Heart right ventricle (tissue), 16 donors: Measurements from ENCODE around the gene GTF2F1. TPM values are rescaled to one million over a fixed set of nuclear protein-coding genes. Genes with fewer than 3 reads are reported as not detected.

Source experiments
- ATAC-seq, 8 donors: fragments of 200-7000 bp; cut with Tn5 transposase; one replicate each; pipeline ENCODE4 v1.9.1; 2020; ENCODE audit warnings: mild to moderate bottlenecking in 8 of 8, moderate library complexity in 8 of 8, moderate number of reproducible peaks in 1 of 8
- DNase-seq, 2 donors: peaks; one replicate each; pipeline ENCODE4 v3.0.0-alpha.2; 2020
- H3K27ac ChIP-seq, 10 donors: fragments of 200-600 bp; sonication (generic) in 2 of 10; one replicate each; pipeline versions ENCODE4 v1.5.0 to v1.8.0; 2020 to 2022; ENCODE audit warnings: mild to moderate bottlenecking in 3 of 10
- H3K27me3 ChIP-seq, 7 donors: fragments of 200-600 bp; one replicate each; pipeline ENCODE4 v1.8.0; 2021 to 2022; ENCODE audit warnings: mild to moderate bottlenecking in 2 of 7
- H3K36me3 ChIP-seq, 9 donors: fragments of 200-600 bp; sonication (generic) in 1 of 9; one replicate each; pipeline versions ENCODE4 v1.5.0 to v1.8.0; 2020 to 2022; ENCODE audit warnings: mild to moderate bottlenecking in 2 of 9
- H3K4me1 ChIP-seq, 9 donors: fragments of 200-600 bp; sonication (generic) in 1 of 9; one replicate each; pipeline versions ENCODE4 v1.5.0 to v1.8.0; 2020 to 2022; ENCODE audit warnings: mild to moderate bottlenecking in 4 of 9
- H3K4me3 ChIP-seq, 10 donors: fragments of 200-600 bp; sonication (generic) in 2 of 10; one replicate each; pipeline versions ENCODE4 v1.5.0 to v1.8.0; 2020 to 2022; ENCODE audit warnings: mild to moderate bottlenecking in 7 of 10, moderate library complexity in 2 of 10
- H3K9me3 ChIP-seq, 11 donors: fragments of 200-600 bp in 10 of 11; sonication (generic) in 2 of 11; one replicate each; pipeline versions ENCODE4 v1.5.0 to v1.8.0; 2013 to 2022; ENCODE audit warnings: mild to moderate bottlenecking in 2 of 11, control low read depth in 1 of 11, moderate library complexity in 1 of 11
- CTCF ChIP-seq, 9 donors: fragments of 200-600 bp; sonication (generic) in 2 of 9; IDR thresholded peaks; one replicate each; pipeline versions ENCODE4 v1.5.0 to v1.8.0; 2021 to 2022; ENCODE audit warnings: antibody characterized with exemption in 9 of 9, mild to moderate bottlenecking in 5 of 9, moderate library complexity in 1 of 9
- WGBS, 2 donors: extraction: QIAGEN DNeasy Blood & Tissue Kit; methylation state at CpG; one replicate each; pipeline ENCODE4 v1.1.7; 2013; ENCODE audit warnings: inconsistent platforms in 1 of 2; 5-methylcytosine and 5-hydroxymethylcytosine counted together
- intact Hi-C, 10 donors: fragments of 100-400 bp; cut with DNase I; formaldehyde crosslinking; loops; one replicate each; pipeline versions ENCODE4 v1.11.1 to v1.14.2; 2022
- polyA plus RNA-seq, 2 donors: library from polyadenylated mRNA; stranded (reverse); fragments of 200-250 nt; gene quantifications; one replicate each; pipeline ENCODE4 v1.2.3, GENCODE V29; 2013
- total RNA-seq, 10 donors: library from RNA; stranded (reverse); fragmentation: NEBNext Ultra II Directional in 3 of 10; extraction: Animal tissue kit (Norgen Biotek cat#: 25700) in 3 of 10; gene quantifications; one replicate each; pipeline versions ENCODE4 v1.2.1 to v1.2.4, GENCODE V29; 2021 to 2023
- donor health status: Arrhythmogenic right ventricular cardiomyopathy.
- donor health status: ischemic (EF 13 %, LVEDD 7.1; RV severe dilation, severe dysfunction).
- donor health status: healthy with polysubstance abuse.
- donor health status: DM: no; HTN: yes; CAD: no.
- donor health status: DM: no; HTN: no; CAD: no.
- donor health status: ischemic (EF 25% LVEDD 6.9; RV normal size, moderate dysfunction).
- donor health status: ischemic (EF 25% LVEDD 5.7; RV mildly dilated, moderate dysfunction).
- donor health status: healthy.
- donor health status: DM: yes; HTN: yes; CAD: no.
- donor health status: Ischemic cardiomyopathy.
- donor health status: ischemic (EF 35%, LVEDD 5.7; RV mildly dilated, moderate dysfunction).
- donor health status: nonischemic (EF 11% LVEDD 7.7; RV severe dilation, severe dysfunction).
- donor health status: DM: yes; HTN: yes; CAD: no.
- donor health status: PGD.
- donor health status: ischemic (EF 29% LVEDD 5.4; RV normal size, mild dysfunction).
- donor health status: nonischemic (EF 23%, LVEDD 6.1; RV moderate dilation, normal function).

Gene GTF2F1
- total and polyA plus RNA-seq, 12 donors = 23.3 to 44.8 (median 30.8) TPM

DNA sequence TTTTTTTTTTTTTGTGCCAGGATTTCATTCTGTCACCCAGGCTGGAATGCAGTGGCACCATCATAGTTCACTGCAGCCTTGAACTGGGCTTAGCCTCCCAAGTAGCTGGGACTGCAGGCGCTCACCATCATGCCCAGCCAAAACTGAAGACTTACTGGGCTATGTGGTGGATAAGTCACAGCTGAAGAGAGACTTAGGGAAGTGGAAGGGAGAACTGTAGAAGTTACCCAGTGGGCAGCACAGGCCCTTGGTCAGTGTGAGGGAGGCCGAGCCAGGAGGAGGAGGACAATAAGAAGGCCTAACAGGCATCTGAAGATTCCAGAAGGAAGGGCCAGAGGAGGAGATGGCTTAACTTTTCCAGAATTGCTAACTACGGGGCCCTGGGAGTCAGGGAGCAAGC is 13.2 kb downstream of the GTF2F1 start:
- TF ChIP-seq CTCF (IDR thresholded peaks at IDR 0.05) = no peak
- Histone ChIP-seq H3K27ac (no peak overlapping the region), H3K4me3 (no peak overlapping the region), H3K9me3 (peaks cover 0 to 10% (median 0%) of the 10 kb centered on the region in 11 donors), H3K36me3 (peaks cover 5 to 78% (median 54%) of the 10 kb centered on the region in 9 donors), H3K27me3 (no peaks in the 10 kb centered on the region), H3K4me1 (peaks cover 0 to 13% (median 0%) of the 10 kb centered on the region in 9 donors)
- intact Hi-C loops = loop anchor here in 2 of 10 donors (10.0 kb wide), 2 partner anchors 45 to 355 kb away; partner anchors contain the start of genes GPR108 (in 1 of the 2), KHSRP (in 1 of the 2) and TRIP10 (in 1 of the 2)
- ATAC-seq (no peak), DNase-seq (no peak)
- 84 to 97% methylated on average over 3 of the region's 3 CpGs for WGBS, 2 donors

- Histone ChIP-seq H3K4me1 (peaks cover 0 to 22% (median 6%) of the 10 kb centered on the region in 9 donors), H3K4me3 (no peak overlapping the region), H3K27me3 (no peaks in the 10 kb centered on the region), H3K36me3 (peaks cover 5 to 72% (median 49%) of the 10 kb centered on the region in 9 donors), H3K27ac (no peak overlapping the region), H3K9me3 (peaks cover 0 to 10% (median 0%) of the 10 kb centered on the region in 11 donors)
- intact Hi-C loops = loop anchor here in 2 of 10 donors (10.0 kb wide), 2 partner anchors 46 to 356 kb away; partner anchors contain the start of genes GPR108 (in 1 of the 2), KHSRP (in 1 of the 2) and TRIP10 (in 1 of the 2)
- WGBS, 2 donors = 88 to 92% methylated on average over 9 of the region's 9 CpGs
- ATAC-seq (no peak), DNase-seq (no peak)
- no peak for TF ChIP-seq CTCF (IDR thresholded peaks at IDR 0.05)
These were observed 14.5 kb downstream of the GTF2F1 start for GRCh38 chr19:6378486-6378885.

- DNase-seq (no peak), ATAC-seq (no peak)
- H3K36me3 ChIP-seq = peaks cover 5 to 67% (median 45%) of the 10 kb centered on the region in 9 donors
- intact Hi-C loops = loop anchor here in 2 of 10 donors (10.0 kb wide), 2 partner anchors 47 to 357 kb away; partner anchors contain the start of genes GPR108 (in 1 of the 2), KHSRP (in 1 of the 2) and TRIP10 (in 1 of the 2)
- no peak for TF ChIP-seq CTCF (IDR thresholded peaks at IDR 0.05)
- peaks cover 0 to 22% (median 6%) of the 10 kb centered on the region in 9 donors for H3K4me1 ChIP-seq
- no peak overlapping the region for H3K27ac ChIP-seq
- H3K27me3 ChIP-seq = no peaks in the 10 kb centered on the region
- 60 to 74% methylated on average over 6 of the region's 6 CpGs for WGBS, 2 donors
- H3K9me3 ChIP-seq = peaks cover 0 to 10% (median 0%) of the 10 kb centered on the region in 11 donors
- no peak overlapping the region for H3K4me3 ChIP-seq
These were observed 14.9 kb downstream of the GTF2F1 start for GRCh38 chr19:6378041-6378440.

DNA sequence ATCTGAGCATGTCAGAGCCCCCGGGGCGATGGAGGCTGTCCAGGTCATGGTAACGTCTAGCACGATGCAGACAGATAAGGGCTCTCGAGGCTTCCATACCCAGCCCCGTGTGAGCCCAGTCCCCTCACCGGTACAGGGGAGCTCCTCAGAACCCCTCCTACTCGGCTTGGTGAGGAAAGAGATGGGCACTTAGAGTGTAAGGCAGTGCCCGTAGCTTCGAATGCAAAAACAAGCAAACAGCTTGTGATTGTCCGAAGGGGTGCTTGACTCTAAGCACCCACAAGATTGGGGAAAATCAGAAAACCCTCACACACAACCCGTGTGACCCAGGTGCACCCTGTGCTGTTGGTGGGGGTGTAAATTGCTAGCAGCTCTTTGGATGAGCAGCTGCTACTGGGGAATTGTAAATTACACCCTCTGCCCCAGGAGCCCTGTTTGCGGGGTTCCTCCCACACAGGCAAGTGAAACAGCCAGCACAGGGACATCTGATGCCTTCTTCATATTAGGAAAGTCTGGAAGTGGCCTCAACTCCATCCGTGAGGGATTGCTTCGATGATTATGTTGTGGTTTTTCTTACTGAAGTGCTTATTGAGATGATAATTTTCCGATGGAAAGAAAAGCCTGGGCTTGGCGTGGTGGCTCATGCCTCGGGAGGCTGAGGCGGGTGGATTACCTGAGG is 16.3 kb downstream of the GTF2F1 start:
- peaks cover 0 to 26% (median 8%) of the 10 kb centered on the region in 9 donors for H3K4me1 ChIP-seq

More for the DNA sequence above, 16.3 kb downstream of the GTF2F1 start:
- H3K36me3 ChIP-seq = peaks cover 5 to 53% (median 31%) of the 10 kb centered on the region in 9 donors
- peak overlapping the region in 1 of 10 donors; percentile 36 for H3K27ac ChIP-seq
- H3K9me3 ChIP-seq = peaks cover 0 to 10% (median 0%) of the 10 kb centered on the region in 11 donors
- TF ChIP-seq CTCF (IDR thresholded peaks at IDR 0.05) = no peak
- WGBS, 2 donors = 75 to 76% methylated on average over 19 of the region's 19 CpGs
- DNase-seq (no peak), ATAC-seq (no peak)
- intact Hi-C loops = loop anchor here in 2 of 10 donors (10.0 kb wide), 2 partner anchors 48 to 358 kb away; partner anchors contain the start of genes GPR108 (in 1 of the 2), KHSRP (in 1 of the 2) and TRIP10 (in 1 of the 2)
- H3K27me3 ChIP-seq = no peaks in the 10 kb centered on the region
- H3K4me3 ChIP-seq = no peak overlapping the region
